ENCODE measurements around the gene PLCG1.

Gene PLCG1

DNA sequence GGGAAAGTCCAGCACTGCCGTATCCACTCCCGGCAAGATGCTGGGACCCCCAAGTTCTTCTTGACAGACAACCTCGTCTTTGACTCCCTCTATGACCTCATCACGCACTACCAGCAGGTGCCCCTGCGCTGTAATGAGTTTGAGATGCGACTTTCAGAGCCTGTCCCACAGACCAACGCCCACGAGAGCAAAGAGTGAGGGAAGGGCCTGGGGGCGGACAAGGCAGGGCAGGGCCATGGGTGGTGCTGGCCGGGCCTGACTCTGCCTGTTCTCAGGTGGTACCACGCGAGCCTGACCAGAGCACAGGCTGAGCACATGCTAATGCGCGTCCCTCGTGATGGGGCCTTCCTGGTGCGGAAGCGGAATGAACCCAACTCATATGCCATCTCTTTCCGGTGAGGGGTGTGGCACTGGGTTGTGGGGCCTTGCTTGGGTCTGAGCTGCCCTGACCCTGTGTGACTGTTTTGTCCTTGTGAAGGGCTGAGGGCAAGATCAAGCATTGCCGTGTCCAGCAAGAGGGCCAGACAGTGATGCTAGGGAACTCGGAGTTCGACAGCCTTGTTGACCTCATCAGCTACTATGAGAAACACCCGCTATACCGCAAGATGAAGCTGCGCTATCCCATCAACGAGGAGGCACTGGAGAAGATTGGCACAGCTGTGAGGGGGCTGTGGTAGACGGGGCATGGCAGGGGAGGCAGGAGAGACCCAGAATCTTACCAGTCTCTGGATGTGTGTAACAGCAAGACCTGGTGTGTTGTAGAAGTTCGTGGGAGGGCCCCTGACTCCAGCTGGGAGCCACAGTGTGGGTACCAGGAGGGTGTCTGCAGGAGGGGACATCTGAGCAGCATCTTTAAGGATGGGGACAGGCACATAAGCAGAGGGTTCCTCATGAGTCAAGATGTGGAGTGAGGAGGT is 29.1 kb downstream of the PLCG1 start:
- no peak overlapping the region for H3K4me3 ChIP-seq (ENCODE audit: low read depth, low read length)

DNA sequence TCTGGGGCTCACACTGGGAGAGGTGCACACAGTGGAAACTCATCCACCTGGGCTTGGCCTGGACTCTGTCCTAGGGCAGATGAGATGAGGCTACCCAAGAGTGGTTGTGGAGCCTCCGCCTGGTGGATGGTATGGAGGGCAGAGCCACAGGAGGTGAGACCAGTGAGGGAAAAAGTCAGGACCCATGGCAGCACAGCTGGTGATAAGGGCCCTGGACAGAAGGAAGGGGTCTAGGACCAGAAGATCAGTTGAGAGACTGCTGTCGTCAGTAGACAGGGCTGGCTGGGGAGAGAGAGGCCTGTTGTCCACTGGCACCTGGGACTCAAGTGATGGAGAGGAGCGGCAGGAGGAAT is 29.8 kb downstream of the PLCG1 start:
- no peak overlapping the region for H3K4me3 ChIP-seq (ENCODE audit: low read depth, low read length)

DNA sequence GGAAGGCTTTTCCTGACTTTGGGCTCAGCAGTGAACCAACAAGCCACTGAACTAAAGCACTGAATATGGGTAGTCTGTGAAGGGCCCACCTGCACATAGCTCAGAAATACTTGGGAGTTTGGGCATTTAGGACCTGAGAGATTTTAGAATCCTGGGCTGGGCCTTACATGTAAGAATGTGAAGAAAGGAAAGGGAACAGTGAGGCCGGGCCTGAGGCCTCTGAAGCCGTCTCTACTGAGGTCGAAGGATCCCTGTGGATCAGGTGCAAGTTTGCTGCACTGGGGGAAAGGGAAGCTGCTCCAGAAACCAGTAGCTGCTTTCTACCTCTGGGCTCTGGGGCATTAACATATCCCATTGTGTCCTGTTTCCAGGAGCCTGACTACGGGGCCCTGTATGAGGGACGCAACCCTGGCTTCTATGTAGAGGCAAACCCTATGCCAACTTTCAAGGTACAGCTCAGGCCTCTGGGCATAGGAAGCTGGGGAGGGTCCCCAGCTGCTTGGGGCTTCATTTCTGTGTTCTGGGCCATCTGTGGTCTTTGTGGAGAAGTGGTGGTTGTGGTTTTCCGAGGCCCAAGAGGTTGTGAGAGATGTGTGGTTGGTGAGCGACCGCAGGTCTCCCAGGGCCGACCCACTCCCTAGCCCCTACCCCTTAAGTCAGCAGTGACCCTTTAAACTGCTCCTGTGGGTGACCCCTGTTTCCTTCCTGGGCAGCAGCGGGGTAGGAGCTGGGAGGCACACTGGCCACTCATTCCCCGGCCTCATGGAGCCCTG is 30.3 kb downstream of the PLCG1 start:
- H3K4me3 ChIP-seq (ENCODE audit: low read depth, low read length): no peak overlapping the region

DNA sequence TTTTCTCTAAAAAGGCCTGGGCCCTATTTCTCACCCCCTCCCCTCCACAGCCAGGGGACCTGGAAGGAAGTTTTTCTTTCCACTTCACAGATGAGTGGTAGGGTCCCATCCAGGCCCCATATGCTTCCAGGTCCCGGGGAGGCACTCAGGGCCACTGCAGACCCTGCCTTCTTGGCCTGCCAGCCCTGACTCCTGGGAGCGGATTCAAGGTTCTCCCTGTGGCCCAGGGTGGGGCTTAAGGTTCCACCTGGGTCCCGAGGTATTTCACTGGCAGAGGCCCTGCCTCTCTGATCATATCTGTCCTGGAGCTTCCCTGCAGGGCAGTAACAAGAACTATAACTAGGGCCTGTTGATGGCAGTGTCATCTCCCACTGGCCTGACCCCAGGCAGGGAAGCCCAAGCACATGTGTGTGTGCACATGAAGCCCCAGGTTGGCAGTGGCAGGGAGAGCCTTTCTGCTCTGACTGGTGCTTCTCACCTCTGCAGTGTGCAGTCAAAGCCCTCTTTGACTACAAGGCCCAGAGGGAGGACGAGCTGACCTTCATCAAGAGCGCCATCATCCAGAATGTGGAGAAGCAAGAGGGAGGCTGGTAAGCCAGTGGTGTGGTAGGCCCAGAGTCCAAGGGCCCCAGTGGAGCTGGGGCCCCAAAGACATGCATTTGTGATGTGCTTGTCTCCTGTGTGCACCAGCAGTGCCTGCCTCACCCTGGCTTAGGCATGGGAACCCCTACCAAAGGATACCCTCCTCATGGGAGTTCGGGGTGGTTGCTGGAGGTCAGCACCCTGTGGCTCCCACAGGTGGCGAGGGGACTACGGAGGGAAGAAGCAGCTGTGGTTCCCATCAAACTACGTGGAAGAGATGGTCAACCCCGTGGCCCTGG is 31.2 kb downstream of the PLCG1 start:
- no peak overlapping the region for H3K4me3 ChIP-seq (ENCODE audit: low read depth, low read length)

DNA sequence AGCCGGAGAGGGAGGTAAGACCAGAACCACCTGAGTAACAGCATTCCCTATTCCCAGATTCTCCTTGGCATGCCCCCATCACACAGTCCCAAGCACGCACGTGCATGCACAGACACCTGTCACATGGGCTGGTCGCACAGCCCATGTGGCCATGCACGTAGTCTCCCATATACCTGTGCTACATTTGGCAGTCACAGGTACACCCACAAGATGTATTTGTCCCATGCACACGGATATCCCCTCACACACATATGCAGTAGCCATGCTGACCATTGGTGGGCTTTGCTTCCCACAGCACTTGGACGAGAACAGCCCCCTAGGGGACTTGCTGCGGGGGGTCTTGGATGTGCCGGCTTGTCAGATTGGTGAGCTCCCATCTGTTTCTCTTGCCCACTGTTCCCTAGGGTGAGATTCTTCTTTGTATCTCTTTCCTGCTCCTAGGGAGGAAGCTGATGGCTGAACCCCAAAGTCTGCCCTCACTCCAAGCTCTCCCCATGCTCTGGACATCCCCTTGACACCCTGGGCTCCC is 31.9 kb downstream of the PLCG1 start:
- no peak overlapping the region for H3K4me3 ChIP-seq (ENCODE audit: low read depth, low read length)

GRCh38 chr20:41169791-41170351 is 32.5 kb downstream of the PLCG1 start:
- H3K4me3 ChIP-seq (ENCODE audit: low read depth, low read length): no peak overlapping the region

DNA sequence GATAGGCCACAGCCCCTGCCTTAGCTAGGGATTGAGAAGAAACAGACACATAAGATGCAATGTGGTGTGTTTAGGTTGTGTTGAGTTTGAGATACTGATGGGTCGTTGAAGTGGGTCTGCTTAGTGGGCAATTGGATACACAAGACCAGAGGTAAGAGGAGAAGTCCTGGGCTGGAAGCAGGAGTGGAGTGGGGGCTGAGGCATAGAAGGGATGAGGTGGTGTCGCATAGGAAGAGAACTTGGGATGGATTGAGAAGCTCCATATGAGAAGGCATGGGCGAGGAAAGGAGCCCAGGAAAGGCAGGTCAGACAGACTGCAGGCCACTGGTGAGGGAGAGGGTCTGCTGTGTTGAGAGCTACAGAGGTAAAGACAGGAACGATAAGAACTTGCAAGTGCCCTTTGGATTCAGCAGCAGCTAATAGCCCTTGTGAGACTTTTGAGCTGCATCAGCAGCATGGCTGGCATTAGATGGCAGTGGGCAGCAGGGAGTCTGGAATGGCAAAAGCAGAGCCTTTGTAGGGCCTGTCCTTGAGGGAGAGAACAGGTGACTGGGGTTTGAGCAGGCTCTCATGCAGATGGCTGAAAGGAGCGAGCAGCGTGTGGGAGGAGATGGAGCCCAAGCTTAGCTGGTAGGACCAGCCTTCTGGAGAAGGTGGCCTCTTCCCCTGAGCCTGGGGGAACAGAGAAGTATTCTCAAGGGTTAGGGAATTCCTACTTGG is 33.2 kb downstream of the PLCG1 start:
- H3K4me3 ChIP-seq (ENCODE audit: low read depth, low read length): no peak overlapping the region

DNA sequence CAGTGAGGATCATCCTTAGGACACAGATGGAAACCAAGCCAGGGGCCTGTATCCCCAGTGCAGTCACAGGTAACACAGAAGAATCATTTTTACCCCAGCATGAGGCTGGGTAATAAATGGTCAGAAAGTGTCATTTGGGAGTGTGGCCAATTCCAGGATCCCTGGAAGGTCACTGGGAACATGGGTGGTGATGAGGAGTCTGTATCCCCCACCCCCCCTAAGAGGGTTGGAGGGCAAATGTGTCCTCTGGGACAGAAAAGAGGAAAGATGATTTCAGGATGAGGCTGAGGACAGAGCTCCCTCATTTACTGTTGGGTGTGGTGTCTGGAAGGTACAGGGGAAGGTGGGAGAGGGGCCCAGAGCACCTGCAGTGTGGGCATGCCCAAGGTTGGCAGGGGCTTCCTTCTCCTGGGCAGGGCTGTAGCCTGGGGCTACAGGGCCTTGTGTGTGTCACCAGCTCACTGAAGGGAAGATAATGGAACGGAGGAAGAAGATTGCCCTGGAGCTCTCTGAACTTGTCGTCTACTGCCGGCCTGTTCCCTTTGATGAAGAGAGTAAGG is 34.5 kb downstream of the PLCG1 start:
- no peak overlapping the region for H3K4me3 ChIP-seq (ENCODE audit: low read depth, low read length)

DNA sequence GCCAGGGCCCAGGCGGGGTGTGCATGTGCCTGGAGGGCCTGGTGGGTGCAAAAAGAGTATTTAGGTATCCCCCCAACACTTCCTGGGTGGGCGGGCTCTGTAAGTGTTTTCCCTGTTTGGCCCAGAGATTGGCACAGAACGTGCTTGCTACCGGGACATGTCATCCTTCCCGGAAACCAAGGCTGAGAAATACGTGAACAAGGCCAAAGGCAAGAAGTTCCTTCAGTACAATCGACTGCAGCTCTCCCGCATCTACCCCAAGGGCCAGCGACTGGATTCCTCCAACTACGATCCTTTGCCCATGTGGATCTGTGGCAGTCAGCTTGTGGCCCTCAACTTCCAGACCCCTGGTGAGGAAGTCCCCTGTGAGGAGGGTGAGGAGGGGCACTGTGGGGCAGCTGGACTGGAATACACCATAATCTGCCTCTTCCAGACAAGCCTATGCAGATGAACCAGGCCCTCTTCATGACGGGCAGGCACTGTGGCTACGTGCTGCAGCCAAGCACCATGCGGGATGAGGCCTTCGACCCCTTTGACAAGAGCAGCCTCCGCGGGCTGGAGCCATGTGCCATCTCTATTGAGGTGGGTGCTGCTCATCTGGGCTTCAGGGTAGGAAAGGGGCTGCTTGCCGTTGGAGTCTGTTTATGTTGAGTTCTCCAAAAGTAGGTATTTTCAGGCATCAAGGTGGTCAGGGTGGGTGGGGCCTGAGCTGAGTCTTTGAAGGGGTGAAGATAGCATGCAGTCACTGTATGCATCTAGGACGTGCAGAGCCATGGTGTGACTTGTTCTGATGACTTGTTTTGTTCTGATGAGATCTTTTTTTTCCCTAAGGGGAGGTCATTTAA is 35.2 kb downstream of the PLCG1 start:
- H3K4me3 ChIP-seq (ENCODE audit: low read depth, low read length): no peak overlapping the region

- H3K4me3 ChIP-seq (ENCODE audit: low read depth, low read length): no peak overlapping the region
Observed at GRCh38 chr20:41173161-41173721, 35.9 kb downstream of the PLCG1 start.

DNA sequence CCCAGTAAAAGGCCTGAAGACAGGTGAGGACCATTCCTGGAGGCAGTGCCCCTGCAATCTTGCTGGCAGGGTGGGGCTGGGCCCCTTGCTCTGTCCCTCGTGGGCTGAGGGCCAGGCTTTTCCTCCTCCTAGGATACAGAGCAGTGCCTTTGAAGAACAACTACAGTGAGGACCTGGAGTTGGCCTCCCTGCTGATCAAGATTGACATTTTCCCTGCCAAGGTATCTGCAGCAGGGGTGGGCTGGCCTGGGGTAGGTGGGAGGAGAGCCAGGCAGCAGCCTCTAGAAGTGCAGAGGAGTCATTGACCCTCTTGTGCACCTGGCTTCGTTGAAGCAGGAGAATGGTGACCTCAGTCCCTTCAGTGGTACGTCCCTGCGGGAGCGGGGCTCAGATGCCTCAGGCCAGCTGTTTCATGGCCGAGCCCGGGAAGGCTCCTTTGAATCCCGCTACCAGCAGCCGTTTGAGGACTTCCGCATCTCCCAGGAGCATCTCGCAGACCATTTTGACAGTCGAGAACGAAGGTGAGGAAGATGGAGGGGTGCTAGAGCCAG is 36.5 kb downstream of the PLCG1 start:
- no peak overlapping the region for H3K4me3 ChIP-seq (ENCODE audit: low read depth, low read length)

DNA sequence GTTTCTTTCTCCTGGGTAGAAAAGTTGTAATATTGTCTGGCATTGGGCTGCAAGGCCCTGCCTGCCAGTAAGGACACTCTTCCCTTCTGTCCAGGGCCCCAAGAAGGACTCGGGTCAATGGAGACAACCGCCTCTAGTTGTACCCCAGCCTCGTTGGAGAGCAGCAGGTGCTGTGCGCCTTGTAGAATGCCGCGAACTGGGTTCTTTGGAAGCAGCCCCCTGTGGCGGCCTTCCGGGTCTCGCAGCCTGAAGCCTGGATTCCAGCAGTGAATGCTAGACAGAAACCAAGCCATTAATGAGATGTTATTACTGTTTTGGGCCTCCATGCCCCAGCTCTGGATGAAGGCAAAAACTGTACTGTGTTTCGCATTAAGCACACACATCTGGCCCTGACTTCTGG is 37.0 kb downstream of the PLCG1 start:
- no peak overlapping the region for H3K4me3 ChIP-seq (ENCODE audit: low read depth, low read length)

- H3K4me3 ChIP-seq (ENCODE audit: low read depth, low read length): no peak overlapping the region
Observed at GRCh38 chr20:41174782-41175181, 37.4 kb downstream of the PLCG1 start.

- H3K4me3 ChIP-seq (ENCODE audit: low read depth, low read length): no peak overlapping the region
Observed at GRCh38 chr20:41175201-41175651, 37.9 kb downstream of the PLCG1 start.

DNA sequence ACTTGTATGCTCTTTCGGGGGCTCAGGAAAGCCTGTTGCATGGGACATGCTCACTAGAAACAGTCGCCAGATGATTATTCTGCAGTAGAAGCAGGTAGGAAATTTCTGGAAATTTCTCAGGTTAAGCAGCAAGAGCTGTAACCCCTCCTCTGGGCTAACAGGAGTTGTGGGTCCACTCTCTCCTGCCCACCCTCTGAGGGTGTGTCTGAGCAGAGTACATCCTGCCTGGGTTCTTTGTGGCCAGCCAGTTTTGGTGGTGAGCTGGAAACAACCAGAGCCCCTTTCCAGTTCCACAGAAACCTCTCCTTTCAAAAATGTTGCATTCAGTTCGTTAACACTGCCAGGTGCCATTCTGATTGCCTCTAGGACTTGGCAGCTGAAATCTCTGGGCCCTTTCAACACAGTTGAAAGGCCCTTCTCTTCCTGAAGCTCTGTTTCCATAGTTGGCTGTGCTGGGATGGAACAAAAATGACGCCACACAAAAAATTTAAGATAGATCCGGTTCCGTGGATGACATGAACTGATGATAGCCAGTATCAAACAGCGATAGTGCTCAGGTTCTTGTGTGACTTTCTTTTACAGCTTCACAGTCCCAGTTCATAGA is 38.5 kb downstream of the PLCG1 start:
- no peak overlapping the region for H3K4me3 ChIP-seq (ENCODE audit: low read depth, low read length)

GRCh38 chr20:41176711-41177552 is 39.6 kb downstream of the PLCG1 start:
- no peak overlapping the region for H3K4me3 ChIP-seq (ENCODE audit: low read depth, low read length)

GRCh38 chr20:41177636-41178035 is 40.3 kb downstream of the PLCG1 start:
- no peak overlapping the region for H3K4me3 ChIP-seq (ENCODE audit: low read depth, low read length)
